ENCODE data around the gene RYR2. TPM values are rescaled to one million over a fixed set of nuclear protein-coding genes. Genes with fewer than 3 reads are reported as not detected.

The RYR2 gene
- polyA plus RNA-seq, 1 experiment, result not detected

GRCh38 chr1:237448042-237448441 lies 406.1 kb downstream of the RYR2 start:
- ChIA-PET CTCF (no interaction called here), POLR2A (no interaction called here)
- TF ChIP-seq, protein P1, sequence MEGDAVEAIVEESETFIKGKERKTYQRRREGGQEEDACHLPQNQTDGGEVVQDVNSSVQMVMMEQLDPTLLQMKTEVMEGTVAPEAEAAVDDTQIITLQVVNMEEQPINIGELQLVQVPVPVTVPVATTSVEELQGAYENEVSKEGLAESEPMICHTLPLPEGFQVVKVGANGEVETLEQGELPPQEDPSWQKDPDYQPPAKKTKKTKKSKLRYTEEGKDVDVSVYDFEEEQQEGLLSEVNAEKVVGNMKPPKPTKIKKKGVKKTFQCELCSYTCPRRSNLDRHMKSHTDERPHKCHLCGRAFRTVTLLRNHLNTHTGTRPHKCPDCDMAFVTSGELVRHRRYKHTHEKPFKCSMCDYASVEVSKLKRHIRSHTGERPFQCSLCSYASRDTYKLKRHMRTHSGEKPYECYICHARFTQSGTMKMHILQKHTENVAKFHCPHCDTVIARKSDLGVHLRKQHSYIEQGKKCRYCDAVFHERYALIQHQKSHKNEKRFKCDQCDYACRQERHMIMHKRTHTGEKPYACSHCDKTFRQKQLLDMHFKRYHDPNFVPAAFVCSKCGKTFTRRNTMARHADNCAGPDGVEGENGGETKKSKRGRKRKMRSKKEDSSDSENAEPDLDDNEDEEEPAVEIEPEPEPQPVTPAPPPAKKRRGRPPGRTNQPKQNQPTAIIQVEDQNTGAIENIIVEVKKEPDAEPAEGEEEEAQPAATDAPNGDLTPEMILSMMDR (IDR thresholded peaks at IDR 0.05; ENCODE audit: insufficient read depth, low read depth, low read length), result no peak

DNA sequence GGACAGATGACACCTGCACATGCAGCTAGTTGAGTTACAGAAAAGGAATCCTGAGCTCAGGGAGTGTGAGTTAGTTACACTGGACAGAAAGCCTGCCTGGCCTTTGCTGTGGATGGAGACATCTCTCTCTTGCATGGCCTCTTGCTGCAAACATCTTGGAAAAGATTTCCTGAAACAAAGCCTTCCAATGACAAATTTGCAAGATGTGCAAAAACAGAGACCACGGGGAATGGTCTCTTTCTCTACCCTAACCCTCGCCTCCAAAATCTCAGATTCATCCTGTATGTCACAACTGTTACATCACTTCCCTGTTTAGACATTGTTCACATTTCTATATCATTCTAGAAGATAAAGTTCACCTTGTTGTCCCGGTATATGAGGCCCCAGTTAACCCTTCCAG lies 415.6 kb downstream of the RYR2 start:
- ChIA-PET POLR2A (no interaction called here), CTCF (no interaction called here)
- no peaks in the 10 kb centered on the region for H3K27me3 ChIP-seq (ENCODE audit: control insufficient read depth, insufficient read depth, low read length)
- no peaks in the 10 kb centered on the region for H3K36me3 ChIP-seq (ENCODE audit: control insufficient read depth, insufficient read depth, low read length)
- DNase-seq (ENCODE audit: low read depth), result no peak
- no peak overlapping the region for H3K4me3 ChIP-seq (ENCODE audit: low read depth, low read length)
- TF ChIP-seq, protein P1 (IDR thresholded peaks at IDR 0.05; ENCODE audit: insufficient read depth, low read depth, low read length), result no peak

More at GRCh38 chr1:237448042-237448441, 406.1 kb downstream of the RYR2 start:
- Histone ChIP-seq H3K27me3 (ENCODE audit: control insufficient read depth, insufficient read depth, low read length) (no peaks in the 10 kb centered on the region), H3K36me3 (ENCODE audit: control insufficient read depth, insufficient read depth, low read length) (no peaks in the 10 kb centered on the region), H3K4me3 (ENCODE audit: low read depth, low read length) (no peak overlapping the region)
- no peak for DNase-seq (ENCODE audit: low read depth)

DNA sequence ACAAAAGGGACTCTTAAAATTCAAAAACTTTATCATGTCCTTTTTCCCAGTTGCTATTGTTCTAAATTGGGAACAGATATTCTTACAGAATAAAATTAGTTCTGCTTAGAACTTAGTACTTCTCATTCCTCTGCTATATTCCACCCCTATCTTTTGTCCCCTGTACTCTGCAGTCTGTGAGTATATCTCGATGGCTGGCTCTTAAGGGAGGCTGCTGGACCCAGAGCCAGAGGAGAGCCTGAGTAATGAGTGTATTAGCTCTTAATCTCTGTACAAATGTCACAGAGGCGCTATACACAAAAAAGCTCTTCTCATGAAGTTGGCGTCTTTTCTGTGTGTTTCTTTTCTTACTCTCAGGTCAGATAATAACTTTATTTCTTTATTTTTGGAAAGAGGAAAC lies 425.3 kb downstream of the RYR2 start:
- ChIA-PET CTCF (no interaction called here), POLR2A (no interaction called here)
- DNase-seq (ENCODE audit: low read depth), result no peak
- H3K4me3 ChIP-seq (ENCODE audit: low read depth, low read length), result no peak overlapping the region
- H3K36me3 ChIP-seq (ENCODE audit: control insufficient read depth, insufficient read depth, low read length), result no peaks in the 10 kb centered on the region
- H3K27me3 ChIP-seq (ENCODE audit: control insufficient read depth, insufficient read depth, low read length), result no peaks in the 10 kb centered on the region
- TF ChIP-seq, protein P1 (IDR thresholded peaks at IDR 0.05; ENCODE audit: insufficient read depth, low read depth, low read length), result no peak

- H3K4me3 ChIP-seq (ENCODE audit: low read depth, low read length), result no peak overlapping the region
- TF ChIP-seq, protein P1 (IDR thresholded peaks at IDR 0.05; ENCODE audit: insufficient read depth, low read depth, low read length), result no peak
- CTCF ChIA-PET, result no interaction called here
- H3K36me3 ChIP-seq (ENCODE audit: control insufficient read depth, insufficient read depth, low read length), result no peaks in the 10 kb centered on the region
- no peaks in the 10 kb centered on the region for H3K27me3 ChIP-seq (ENCODE audit: control insufficient read depth, insufficient read depth, low read length)
- POLR2A ChIA-PET, result no interaction called here
- no peak for DNase-seq (ENCODE audit: low read depth)
These were observed 428.8 kb downstream of the RYR2 start for GRCh38 chr1:237470712-237471338.

- DNase-seq (ENCODE audit: low read depth), result no peak
- TF ChIP-seq, protein P1 (IDR thresholded peaks at IDR 0.05; ENCODE audit: insufficient read depth, low read depth, low read length), result no peak
- Histone ChIP-seq H3K27me3 (ENCODE audit: control insufficient read depth, insufficient read depth, low read length) (no peaks in the 10 kb centered on the region), H3K4me3 (ENCODE audit: low read depth, low read length) (no peak overlapping the region), H3K36me3 (ENCODE audit: control insufficient read depth, insufficient read depth, low read length) (no peaks in the 10 kb centered on the region)
- POLR2A ChIA-PET, result no interaction called here
- CTCF ChIA-PET, result no interaction called here
These were observed 429.4 kb downstream of the RYR2 start for GRCh38 chr1:237471377-237471776.

All from BJ (cell line).